HL-60/S4 treated with retinoic acid at 250 ng/mL for 4 days and 3 days (cell line): ENCODE data around the gene GPR65.

Experiments used
- in situ Hi-C: fragments of 300-500 bp; cut with MboI; formaldehyde crosslinking; loops from 2 replicates; pipeline ENCODE4 v1.7.0; 2022; ENCODE audit warnings: low sequenced_read_pairs

The GPR65 gene

GRCh38 chr14:88005050-88005481, at the start of gene GPR65:
Gene GPR65, plus strand, starts transcription at chr14:88005135. Its CDS starts 5,713 bp downstream, at chr14:88010848.
- in situ Hi-C loops, result no loop called here

- in situ Hi-C loops, result no loop called here
Observed at GRCh38 chr14:87955501-87955900, 49.4 kb upstream of the GPR65 start.

- in situ Hi-C loops, result no loop called here
Observed at GRCh38 chr14:87960013-87960787, 44.7 kb upstream of the GPR65 start.

- in situ Hi-C loops, result no loop called here
Observed at GRCh38 chr14:87961246-87961645, 43.7 kb upstream of the GPR65 start.

DNA sequence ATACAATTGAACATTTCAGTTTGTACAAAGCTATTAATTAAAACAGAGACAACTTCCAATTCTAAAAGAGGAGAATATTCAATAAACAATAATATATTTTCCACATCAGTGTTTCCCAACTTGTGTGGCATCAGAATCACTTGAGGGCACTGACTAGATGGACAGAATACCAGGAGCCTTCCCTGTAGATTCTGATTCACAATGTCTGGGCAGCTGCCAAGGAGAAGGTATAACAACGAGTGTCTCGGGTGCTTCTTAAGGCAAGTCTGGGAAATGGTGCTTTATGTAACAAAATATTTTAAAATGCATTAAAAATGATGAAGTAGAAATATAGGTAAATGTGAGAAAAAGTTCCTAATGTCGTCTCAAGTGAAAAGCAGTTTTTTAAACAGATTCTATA, 38.1 kb upstream of the GPR65 start:
- in situ Hi-C loops, result no loop called here

- in situ Hi-C loops, result no loop called here
Observed at GRCh38 chr14:87967496-87967895, 37.4 kb upstream of the GPR65 start.

DNA sequence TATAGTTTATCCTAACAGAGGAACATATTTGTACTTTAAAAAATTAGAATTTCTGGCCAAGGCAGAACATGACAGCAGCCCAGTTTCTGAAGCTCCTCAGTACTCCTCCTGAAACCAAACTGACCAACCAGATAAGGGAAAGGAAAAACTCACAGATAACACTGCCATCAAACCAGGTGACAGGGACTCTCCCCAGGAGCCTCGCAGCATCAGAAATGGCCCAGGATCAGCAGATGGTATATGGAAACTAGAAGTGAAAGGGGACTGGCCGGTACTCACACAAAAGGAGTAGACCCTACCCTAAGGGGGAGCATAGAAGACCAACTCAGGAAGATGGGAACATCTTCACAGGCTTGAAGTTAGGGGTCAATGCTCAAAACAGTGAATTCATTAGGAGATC, 33.9 kb upstream of the GPR65 start:
- in situ Hi-C loops, result no loop called here

DNA sequence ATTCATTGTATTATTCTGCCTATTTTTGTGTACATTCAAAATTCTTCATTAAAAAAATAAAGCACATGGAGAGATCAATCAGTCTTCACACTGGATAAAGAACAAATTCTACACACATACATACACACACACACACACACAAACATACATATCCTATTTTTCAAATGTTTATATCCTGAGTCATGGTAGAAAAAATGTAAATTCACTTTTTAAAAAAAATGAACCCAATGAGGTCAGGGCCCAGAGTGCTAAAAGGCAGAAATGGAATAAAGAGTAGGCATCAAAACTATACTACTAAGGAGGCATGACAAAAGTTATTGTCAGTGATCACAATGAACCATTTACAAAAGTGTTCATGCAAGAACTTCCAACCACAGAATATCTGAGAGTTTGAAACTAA, 29.3 kb upstream of the GPR65 start:
- in situ Hi-C loops, result no loop called here

- in situ Hi-C loops, result no loop called here
Observed at GRCh38 chr14:87979689-87980088, 25.2 kb upstream of the GPR65 start.

- in situ Hi-C loops, result no loop called here
Observed at GRCh38 chr14:87989221-87989955, 15.5 kb upstream of the GPR65 start.

DNA sequence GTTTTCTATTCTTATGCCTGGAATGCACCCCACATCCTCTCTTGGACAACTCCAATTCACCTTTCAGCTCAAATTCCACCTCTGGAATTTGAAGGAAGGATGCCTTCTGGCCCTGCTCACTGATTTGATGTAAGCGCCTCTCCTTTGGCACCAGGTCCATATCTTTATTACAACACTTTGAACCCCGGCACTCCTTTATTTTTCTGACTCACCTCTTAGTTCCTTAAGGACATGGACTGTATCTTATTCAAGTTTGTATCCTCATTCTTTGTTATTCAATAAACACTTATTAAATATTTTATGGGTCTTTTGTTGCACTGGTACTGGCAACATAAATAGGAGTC, 15.0 kb upstream of the GPR65 start:
- in situ Hi-C loops, result no loop called here

- in situ Hi-C loops, result no loop called here
Observed at GRCh38 chr14:87990682-87991081, 14.3 kb upstream of the GPR65 start.

GRCh38 chr14:87992346-87992717, 12.6 kb upstream of the GPR65 start:
- in situ Hi-C loops, result no loop called here

GRCh38 chr14:87992718-87993628, 12.0 kb upstream of the GPR65 start, which contains the start of gene GALC:
Gene GALC, minus strand, starts transcription at chr14:87993182. Its CDS starts 18 bp downstream, at chr14:87993164.
- in situ Hi-C loops, result no loop called here

GRCh38 chr14:87994974-87995373, 10.0 kb upstream of the GPR65 start:
- in situ Hi-C loops, result no loop called here

GRCh38 chr14:87995500-87996290, 9.2 kb upstream of the GPR65 start:
- in situ Hi-C loops, result no loop called here

DNA sequence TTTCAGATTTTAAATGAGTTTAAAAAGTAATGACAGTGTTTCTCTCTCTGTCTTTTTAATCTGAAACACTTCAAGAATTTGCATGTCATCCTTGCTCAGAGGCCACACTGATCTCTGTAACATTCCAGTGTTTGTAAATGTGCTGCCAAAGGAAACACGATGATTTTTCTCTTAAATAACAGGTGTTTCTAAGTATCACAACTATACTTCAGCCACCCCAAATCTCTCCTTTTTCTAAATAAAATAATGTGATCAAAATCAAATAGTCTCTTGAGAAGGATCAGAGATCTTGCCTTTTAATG, 8.7 kb upstream of the GPR65 start:
- in situ Hi-C loops, result no loop called here

DNA sequence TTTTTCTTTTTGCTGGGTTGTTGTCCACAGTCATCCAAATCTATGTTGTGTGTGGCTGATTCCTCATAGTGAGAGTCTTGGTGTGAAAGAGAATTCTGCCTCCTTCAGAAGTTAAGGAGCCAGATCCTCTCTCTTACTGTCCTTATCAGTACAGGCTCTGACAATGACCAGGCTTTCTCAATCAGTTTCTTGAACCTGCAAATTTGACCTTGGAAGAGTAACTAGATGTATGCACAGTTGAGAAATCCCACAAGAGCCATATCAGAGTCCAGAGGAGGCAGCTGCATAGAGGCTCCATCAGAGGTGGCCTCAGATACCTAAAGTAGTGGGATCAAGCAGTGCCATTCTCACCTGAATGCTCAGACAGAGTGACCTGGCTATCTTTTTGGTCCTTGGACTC, 6.5 kb upstream of the GPR65 start:
- in situ Hi-C loops, result no loop called here

GRCh38 chr14:87999277-87999676, 5.7 kb upstream of the GPR65 start:
- in situ Hi-C loops, result no loop called here

DNA sequence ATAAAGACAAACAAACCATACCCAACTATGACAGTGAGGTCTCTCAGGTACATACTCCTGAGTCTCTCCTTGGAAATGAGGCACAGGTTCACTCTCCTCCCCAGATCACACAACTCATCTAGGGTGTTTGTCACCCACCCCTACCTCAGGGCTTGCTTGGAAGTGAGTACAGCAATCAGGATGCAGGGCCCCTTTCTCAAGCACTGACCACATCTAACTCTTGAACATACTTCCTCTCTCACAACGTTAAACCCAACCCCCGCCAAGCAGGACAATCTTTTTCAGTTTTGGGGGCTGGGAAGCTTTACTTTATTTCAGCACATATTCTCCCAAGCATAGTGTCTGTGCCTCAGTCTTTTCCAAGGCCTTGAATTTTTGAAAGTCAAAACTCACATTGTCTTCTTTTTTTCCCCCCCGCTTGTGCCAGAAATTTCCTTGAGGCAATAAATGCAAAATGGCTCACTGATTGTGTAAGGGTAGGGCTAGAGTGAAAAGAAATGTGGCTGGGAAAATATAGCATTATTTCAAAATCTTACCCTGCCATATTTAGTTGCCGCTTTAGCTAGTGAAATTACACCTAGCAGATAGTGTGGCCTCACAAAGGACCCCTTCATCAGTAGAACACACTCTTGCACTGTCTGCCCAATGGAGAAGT, 2.4 kb upstream of the GPR65 start:
- in situ Hi-C loops, result no loop called here
